ENCODE results near the gene ING1.

- TF ChIP-seq CTCF (IDR thresholded peaks at IDR 0.05) (no peak), EZH2 (IDR thresholded peaks at IDR 0.05; ENCODE audit: borderline replicate concordance, insufficient read depth, low read depth, low read length, poor library complexity, severe bottlenecking) (no peak)
These were observed at the start of gene ING1 for GRCh38 chr13:110713642-110713952.

Measured in B cell (primary cell).